ENCODE measurements around the gene MTHFD2L.

- TF ChIP-seq JUNB (CRISPR knock-in tag; conservative IDR thresholded peaks at IDR 0.05) (no peak), EZH2 (IDR thresholded peaks at IDR 0.05; ENCODE audit: borderline replicate concordance, low read depth, low read length) (no peak), KLF16 (IDR thresholded peaks at IDR 0.05) (no peak), NFRKB (IDR thresholded peaks at IDR 0.05; ENCODE audit: low read depth) (no peak), GABPB2 (CRISPR knock-in tag; conservative IDR thresholded peaks at IDR 0.05) (no peak), ZNF592 (IDR thresholded peaks at IDR 0.05) (no peak), MCM5 (IDR thresholded peaks at IDR 0.05; ENCODE audit: low read depth) (no peak), POLR2A (conservative IDR thresholded peaks at IDR 0.05) (no peak), ZSCAN29 (IDR thresholded peaks at IDR 0.05) (no peak), TARDBP (IDR thresholded peaks at IDR 0.05) (no peak), SMAD1 (IDR thresholded peaks at IDR 0.05; ENCODE audit: low read depth, low read length, partially characterized antibody) (no peak), RFX5 (IDR thresholded peaks at IDR 0.05; ENCODE audit: low read depth, low read length) (no peak), ETS1 (conservative IDR thresholded peaks at IDR 0.05; ENCODE audit: control insufficient read depth, low read depth, low read length) (no peak), MAX (CRISPR knock-in tag; IDR thresholded peaks at IDR 0.05) (no peak)
Observed at GRCh38 chr4:74314329-74314728, 156.4 kb downstream of the MTHFD2L start.

All from K562 (cell line).